IMR-90 (cell line): ENCODE results near the gene NOP10. TPM values are rescaled to one million over a fixed set of nuclear protein-coding genes. Genes with fewer than 3 reads are reported as not detected.
"Not testable (repeated sequence)": the region's sequence is repeated elsewhere in the genome, so short reads cannot be mapped to it uniquely, and the experiment has no call there.

ENCODE experiments used
- ATAC-seq: fragments of 200-7000 bp; cut with Tn5 transposase; 2 replicates; pipeline ENCODE4 v1.9.1; 2020; ENCODE audit warnings: low read depth, mild to moderate bottlenecking, moderate library complexity
- BruUV-seq: library from RNA; stranded (reverse); fragments of 400-500 nt; replicated peaks from 2 replicates; lab custom pipeline; 2021; lab: Mats Ljungman, UMichigan
- CTCF ChIA-PET: fragments of 300-600 bp; formaldehyde crosslinking; extraction: SDS; loops from one replicate; lab custom pipeline; 2021; ENCODE audit warnings: antibody characterized with exemption; lab: Yijun Ruan, JAX
- POLR2A ChIA-PET: fragments of 300-600 bp; sonication (Branson Sonifier 250); formaldehyde crosslinking; loops from one replicate; lab custom pipeline; 2022; ENCODE audit warnings: antibody characterized with exemption; ENCODE audit not compliant: unreplicated experiment; lab: Charles Lee
- DNase-seq: peaks from one replicate; pipeline ENCODE4 v3.0.0; 2013
- H2AFZ ChIP-seq: replicated peaks from 2 replicates; pipeline ENCODE3; 2013; ENCODE audit warnings: low read length, mild to moderate bottlenecking; ENCODE audit not compliant: poor library complexity
- H2AK5ac ChIP-seq: 2 replicates; pipeline ENCODE4 v1.6.1; 2013; ENCODE audit warnings: low read depth, low read length, inconsistent platforms
- H2AK9ac ChIP-seq: replicated peaks from 2 replicates; pipeline ENCODE3; 2013; ENCODE audit warnings: mild to moderate bottlenecking, low read depth, low read length, moderate library complexity; ENCODE audit not compliant: poor library complexity
- H2BK120ac ChIP-seq: 2 replicates; pipeline ENCODE4 v1.6.1; 2013; ENCODE audit warnings: low read depth, low read length, inconsistent platforms
- H2BK15ac ChIP-seq: 3 replicates; pipeline ENCODE4 v1.6.1; 2013; ENCODE audit warnings: low read depth, low read length, inconsistent platforms
- H2BK20ac ChIP-seq: 2 replicates; pipeline ENCODE4 v1.6.1; 2013; ENCODE audit warnings: low read depth, mild to moderate bottlenecking, inconsistent platforms, low read length, moderate library complexity
- H2BK5ac ChIP-seq: 2 replicates; pipeline ENCODE4 v1.6.1; 2013; ENCODE audit warnings: mild to moderate bottlenecking, low read depth, low read length, inconsistent platforms; ENCODE audit not compliant: poor library complexity, severe bottlenecking
- H3K14ac ChIP-seq: replicated peaks from 2 replicates; pipeline ENCODE4 v1.6.1; 2013; ENCODE audit warnings: low read depth, low read length, inconsistent platforms
- H3K18ac ChIP-seq: 2 replicates; pipeline ENCODE4 v1.6.1; 2013; ENCODE audit warnings: low read depth, low read length, control low read depth
- H3K23ac ChIP-seq: 2 replicates; pipeline ENCODE4 v1.6.1; 2013; ENCODE audit warnings: low read depth, low read length, inconsistent platforms
- H3K27ac ChIP-seq: 2 replicates; pipeline ENCODE4 v1.5.1; 2013; ENCODE audit warnings: mild to moderate bottlenecking, control low read depth, low read length; ENCODE audit not compliant: insufficient read depth
- H3K27me3 ChIP-seq: 2 replicates; pipeline ENCODE4 v1.6.1; 2013; ENCODE audit warnings: low read length; ENCODE audit not compliant: control insufficient read depth, insufficient read depth
- H3K36me3 ChIP-seq: 2 replicates; pipeline ENCODE4 v1.6.1; 2013; ENCODE audit warnings: low read length, mixed read lengths; ENCODE audit not compliant: control insufficient read depth, insufficient read depth
- H3K4ac ChIP-seq: 2 replicates; pipeline ENCODE4 v1.6.1; 2013; ENCODE audit warnings: low read depth, low read length, inconsistent platforms
- H3K4me1 ChIP-seq: 2 replicates; pipeline ENCODE4 v1.6.1; 2013; ENCODE audit warnings: low read length, mixed read lengths; ENCODE audit not compliant: control insufficient read depth, insufficient read depth
- H3K4me2 ChIP-seq: 2 replicates; pipeline ENCODE4 v1.6.1; 2013; ENCODE audit warnings: low read depth, mild to moderate bottlenecking, control low read depth, low read length, moderate library complexity
- H3K4me3 ChIP-seq: 2 replicates; pipeline ENCODE4 v1.5.1; 2013; ENCODE audit warnings: low read depth, mild to moderate bottlenecking, control low read depth, low read length, moderate library complexity; ENCODE audit not compliant: insufficient read depth
- H3K56ac ChIP-seq: 2 replicates; pipeline ENCODE4 v1.6.1; 2013; ENCODE audit warnings: low read length, inconsistent platforms; ENCODE audit not compliant: insufficient read depth; ENCODE audit errors: extremely low read depth
- H3K79me1 ChIP-seq, 2 experiments: 2 replicates each; pipeline ENCODE4 v1.6.1; 2013; ENCODE audit warnings: low read length in 2 of 2, inconsistent platforms in 1 of 2, low read depth in 1 of 2
- H3K9ac ChIP-seq: 2 replicates; pipeline ENCODE4 v1.6.1; 2013; ENCODE audit warnings: low read depth, low read length, control low read depth
- H3K9me1 ChIP-seq: 2 replicates; pipeline ENCODE4 v1.6.1; 2013; ENCODE audit warnings: low read length, inconsistent platforms; ENCODE audit not compliant: insufficient read depth
- H3K9me3 ChIP-seq: 2 replicates; pipeline ENCODE4 v1.6.1; 2013; ENCODE audit warnings: low read length; ENCODE audit not compliant: control insufficient read depth, insufficient read depth
- H4K20me1 ChIP-seq: 2 replicates; pipeline ENCODE4 v1.6.1; 2013; ENCODE audit warnings: low read length, inconsistent platforms; ENCODE audit not compliant: insufficient read depth
- H4K5ac ChIP-seq: 2 replicates; pipeline ENCODE4 v1.6.1; 2013; ENCODE audit warnings: mild to moderate bottlenecking, low read depth, low read length, control low read depth
- H4K8ac ChIP-seq, 2 experiments: 2 replicates each; pipeline ENCODE4 v1.6.1; 2013; ENCODE audit warnings: low read depth in 2 of 2, low read length in 2 of 2, control low read depth in 1 of 2, inconsistent platforms in 1 of 2
- H4K91ac ChIP-seq: 2 replicates; pipeline ENCODE4 v1.6.1; 2013; ENCODE audit warnings: low read depth, low read length, inconsistent platforms; ENCODE audit not compliant: insufficient read depth
- WGBS, 2 experiments: methylation state at CpG; one replicate each; pipeline versions ENCODE4 v1.1.5 to v1.1.7; 2013; ENCODE audit warnings: missing lambda C conversion rate in 2 of 2; ENCODE audit not compliant: insufficient read length in 1 of 2; ENCODE audit errors: extremely low coverage in 2 of 2; 5-methylcytosine and 5-hydroxymethylcytosine counted together
- dilution Hi-C: fragments of 300-500 bp; cut with HindIII; formaldehyde crosslinking; loops from one replicate; pipeline ENCODE4 v1.14.3; 2018; ENCODE audit warnings: low sequenced_read_pairs; ENCODE audit not compliant: unreplicated experiment
- in situ Hi-C: fragments of 300-500 bp; cut with MboI; formaldehyde crosslinking; loops from 3 replicates; pipeline ENCODE4 v1.14.3; 2019; ENCODE audit warnings: low sequenced_read_pairs, inconsistent platforms, mixed read lengths
- intact Hi-C: fragments of 100-400 bp; cut with micrococcal nuclease; formaldehyde crosslinking; loops from 2 replicates; pipeline ENCODE4 v1.10.0; 2022
- polyA plus RNA-seq, 3 experiments: library from polyadenylated mRNA; depleted of rRNA; stranded (reverse); fragments of >200 nt; gene quantifications; 2 replicates each; pipeline ENCODE4 v1.2.3, GENCODE V29; 2012; ENCODE audit warnings: low replicate concordance in 1 of 3
- total RNA-seq: library from RNA; depleted of rRNA; stranded (reverse); fragments of >200 nt; gene quantifications from 2 replicates; pipeline ENCODE4 v1.2.3, GENCODE V29; 2012

NOP10 gene
- total and polyA plus RNA-seq, 2 of the 4 experiments (the other 2 are of a cell fraction), result 141 to 468 TPM

DNA sequence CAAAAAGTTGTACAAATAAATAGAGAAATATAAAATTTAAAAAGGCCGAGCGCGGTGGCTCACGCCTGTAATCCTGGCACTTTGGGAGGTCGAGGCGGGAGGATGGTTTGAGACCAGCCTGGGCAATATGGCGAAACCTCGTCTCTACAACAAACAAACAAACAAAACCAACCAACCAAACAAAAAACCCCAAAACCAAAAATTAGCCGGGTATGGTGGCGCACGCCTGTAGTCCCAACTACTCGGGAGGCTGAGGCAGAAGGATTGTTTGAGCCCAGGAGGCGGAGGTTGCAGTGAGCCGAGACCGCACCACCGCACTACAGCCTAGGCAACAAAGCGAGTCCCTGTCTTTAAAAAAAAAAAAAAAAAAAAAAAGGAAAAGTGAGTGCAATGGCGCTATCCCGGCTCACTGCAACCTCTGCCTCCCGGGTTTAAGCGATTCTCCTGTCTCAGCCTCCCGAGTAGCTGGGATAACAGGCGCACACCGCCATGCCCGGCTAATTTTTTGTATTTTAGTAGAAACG, 661 bp downstream of the NOP10 start:
- intact Hi-C loops, ATAC-seq, H4K5ac ChIP-seq, H3K56ac ChIP-seq, H3K23ac ChIP-seq, H3K4me1 ChIP-seq, H2BK15ac ChIP-seq, H3K36me3 ChIP-seq, H2AK9ac ChIP-seq, H3K18ac ChIP-seq, H3K14ac ChIP-seq, H4K20me1 ChIP-seq, in situ Hi-C loops, H2BK20ac ChIP-seq, dilution Hi-C loops, DNase-seq, H2BK120ac ChIP-seq, BruUV-seq, H3K9me3 ChIP-seq, H3K27me3 ChIP-seq, H3K9me1 ChIP-seq, H2BK5ac ChIP-seq: not testable (repeated sequence)
- Histone ChIP-seq H3K4me3 (peak overlapping the region; percentile 90), H2AFZ (peak overlapping the region; percentile 94), H4K91ac (0 out of 2 replicates have a peak overlapping the region, but pooled peaks have one; percentile 16), H3K4ac (peak overlapping the region; percentile 98; the same call in 1 of the 2 replicates), H3K79me1 (peaks cover under 1 to 26% of the 10 kb centered on the region in 2 experiments; a peak in 3 of 4 replicates), H3K4me2 (peak overlapping the region; percentile 76), H3K9ac (peak overlapping the region; percentile 96), H4K8ac (peak overlapping the region in 1 of 2 experiments; percentile 97; a peak in 2 of 4 replicates), H3K27ac (peak overlapping the region; percentile 90), H2AK5ac (peak overlapping the region; percentile 7; the same call in 1 of the 2 replicates)
- WGBS, 2 experiments, result 0% methylated on average over 4 of the region's 26 CpGs; no CpG with 5 or more reads in 1 of the 2 experiments
- ChIA-PET POLR2A (interaction anchor here (0.6 to 0.7 kb wide), 2 partner anchors 30 to 245 kb away, joined by 3 to 16 read pairs; no protein-coding TSS in a partner anchor), CTCF (interaction anchor here (0.6 to 1.4 kb wide), 3 partner anchors 25 to 245 kb away, joined by 3 to 5 read pairs (median 4); partner anchors contain the start of gene LPCAT4)
